Hepatocyte (in vitro differentiated cells): Measurements from ENCODE around the gene TMEM117. TPM values are rescaled to one million over a fixed set of nuclear protein-coding genes. Genes with fewer than 3 reads are reported as not detected.

Experiments
- DNase-seq: peaks from one replicate; pipeline ENCODE4 v3.0.0-alpha.2; 2016; ENCODE audit warnings: low spot score
- H2AFZ ChIP-seq: fragments of 200-600 bp; sonication (generic); 2 replicates; pipeline ENCODE4 v1.6.0; 2016; ENCODE audit warnings: antibody characterized with exemption, mild to moderate bottlenecking
- H3K27ac ChIP-seq: fragments of 200-600 bp; sonication (generic); 2 replicates; pipeline ENCODE4 v1.5.1; 2016; ENCODE audit warnings: mild to moderate bottlenecking
- H3K27me3 ChIP-seq: fragments of 200-600 bp; sonication (generic); 2 replicates; pipeline ENCODE4 v1.6.1; 2016
- H3K36me3 ChIP-seq: fragments of 200-600 bp; sonication (generic); replicated peaks from 2 replicates; pipeline ENCODE4 v1.5.1; 2016; ENCODE audit warnings: low read depth; ENCODE audit not compliant: insufficient read depth
- H3K4me1 ChIP-seq: fragments of 200-600 bp; sonication (generic); 2 replicates; pipeline ENCODE4 v1.5.1; 2016; ENCODE audit warnings: mild to moderate bottlenecking, moderate library complexity; ENCODE audit not compliant: insufficient read depth
- H3K4me2 ChIP-seq: fragments of 200-600 bp; sonication (generic); 2 replicates; pipeline ENCODE4 v1.6.0; 2016
- H3K4me3 ChIP-seq: fragments of 200-600 bp; sonication (generic); 2 replicates; pipeline ENCODE4 v1.5.1; 2016; ENCODE audit warnings: mild to moderate bottlenecking
- H3K79me2 ChIP-seq: fragments of 200-600 bp; sonication (generic); 2 replicates; pipeline ENCODE4 v1.6.0; 2017; ENCODE audit warnings: mild to moderate bottlenecking
- H3K9me2 ChIP-seq: fragments of 200-600 bp; sonication (generic); replicated peaks from 2 replicates; pipeline ENCODE4 v1.6.0; 2017; ENCODE audit warnings: mild to moderate bottlenecking; ENCODE audit not compliant: insufficient read depth
- H3K9me3 ChIP-seq: fragments of 200-600 bp; sonication (generic); 2 replicates; pipeline ENCODE4 v1.5.1; 2016; ENCODE audit warnings: low read depth, mild to moderate bottlenecking
- H4K20me1 ChIP-seq: fragments of 200-600 bp; sonication (generic); 2 replicates; pipeline ENCODE4 v1.6.0; 2016; ENCODE audit warnings: mild to moderate bottlenecking; ENCODE audit not compliant: insufficient read depth, poor library complexity, severe bottlenecking
- CTCF ChIP-seq: fragments of 200-600 bp; sonication (generic); IDR thresholded peaks from 2 replicates; pipeline ENCODE4 v1.5.1; 2016; ENCODE audit warnings: antibody characterized with exemption, mild to moderate bottlenecking; ENCODE audit not compliant: poor library complexity
- EZH2 ChIP-seq: fragments of 200-600 bp; sonication (generic); IDR thresholded peaks from 2 replicates; pipeline ENCODE4 v1.6.1; 2016; ENCODE audit warnings: antibody characterized with exemption, mild to moderate bottlenecking, borderline replicate concordance
- EZH2phosphoT487 ChIP-seq: fragments of 200-600 bp; sonication (generic); IDR thresholded peaks from one replicate; pipeline ENCODE4 v1.6.1; 2018; ENCODE audit warnings: antibody characterized with exemption, mild to moderate bottlenecking, low read depth, moderate library complexity; ENCODE audit not compliant: unreplicated experiment, severe bottlenecking
- WGBS: methylation state at CpG from one replicate; pipeline ENCODE4 v1.1.6; 2016; ENCODE audit warnings: low lambda C conversion rate; ENCODE audit errors: missing lambda C conversion rate; 5-methylcytosine and 5-hydroxymethylcytosine counted together
- polyA plus RNA-seq: library from polyadenylated mRNA; unstranded; fragments of >200 nt; fragmentation: Nextera tagmentation; extraction: Ambion mirVana; gene quantifications from 2 replicates; pipeline ENCODE4 v1.2.1, GENCODE V29; 2016
- total RNA-seq: library from RNA; depleted of rRNA; stranded (reverse); fragments of >200 nt; gene quantifications from 2 replicates; pipeline ENCODE4 v1.2.3, GENCODE V29; 2014

TMEM117 gene
- total and polyA plus RNA-seq, 2 experiments from 2014 or later: 12.4 to 47.1 TPM

DNA sequence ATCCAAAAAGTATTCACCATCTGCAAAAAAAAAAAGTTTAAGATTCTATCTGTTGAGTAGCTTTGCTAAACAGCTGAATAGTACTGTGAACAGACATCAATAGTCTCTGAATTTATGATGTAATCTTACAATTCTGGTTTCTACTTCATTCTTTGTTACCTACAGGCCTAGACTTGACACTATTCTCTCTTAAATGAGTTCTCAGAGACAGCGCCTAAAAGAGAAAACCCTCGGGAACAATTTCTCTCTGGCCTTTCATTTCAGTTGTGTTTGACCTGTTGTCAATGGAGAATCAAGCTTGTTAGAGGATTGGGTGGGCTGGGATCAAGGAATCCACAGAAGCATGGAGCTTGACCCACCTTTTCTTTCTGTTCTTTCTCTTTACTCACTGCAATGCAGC, 23.8 kb upstream of the TMEM117 start:
- Histone ChIP-seq H2AFZ (no peak overlapping the region), H3K9me2 (no peaks in the 10 kb centered on the region), H4K20me1 (no peaks in the 10 kb centered on the region), H3K4me1 (no peaks in the 10 kb centered on the region), H3K27ac (peak overlapping the region; percentile 60), H3K27me3 (peaks cover 4% of the 10 kb centered on the region), H3K36me3 (no peaks in the 10 kb centered on the region), H3K79me2 (no peaks in the 10 kb centered on the region), H3K4me3 (no peak overlapping the region), H3K9me3 (no peaks in the 10 kb centered on the region), H3K4me2 (no peak overlapping the region)
- 88% methylated on average over 2 of the region's 2 CpGs for WGBS
- no peak for DNase-seq
- no peak for TF ChIP-seq EZH2
- no peak for TF ChIP-seq EZH2phosphoT487
- TF ChIP-seq CTCF: no peak

GRCh38 chr12:43812926-43813325, 23.0 kb upstream of the TMEM117 start:
- Histone ChIP-seq H3K4me3 (no peak overlapping the region), H3K4me1 (no peaks in the 10 kb centered on the region), H3K4me2 (no peak overlapping the region), H3K27me3 (peaks cover 4% of the 10 kb centered on the region), H3K36me3 (no peaks in the 10 kb centered on the region), H3K79me2 (no peaks in the 10 kb centered on the region), H4K20me1 (no peaks in the 10 kb centered on the region), H3K9me2 (no peaks in the 10 kb centered on the region), H3K27ac (no peak overlapping the region), H2AFZ (no peak overlapping the region), H3K9me3 (no peaks in the 10 kb centered on the region)
- WGBS: 97% methylated on average over 3 of the region's 4 CpGs
- no peak for DNase-seq
- TF ChIP-seq EZH2 (no peak), EZH2phosphoT487 (no peak), CTCF (no peak)

DNA sequence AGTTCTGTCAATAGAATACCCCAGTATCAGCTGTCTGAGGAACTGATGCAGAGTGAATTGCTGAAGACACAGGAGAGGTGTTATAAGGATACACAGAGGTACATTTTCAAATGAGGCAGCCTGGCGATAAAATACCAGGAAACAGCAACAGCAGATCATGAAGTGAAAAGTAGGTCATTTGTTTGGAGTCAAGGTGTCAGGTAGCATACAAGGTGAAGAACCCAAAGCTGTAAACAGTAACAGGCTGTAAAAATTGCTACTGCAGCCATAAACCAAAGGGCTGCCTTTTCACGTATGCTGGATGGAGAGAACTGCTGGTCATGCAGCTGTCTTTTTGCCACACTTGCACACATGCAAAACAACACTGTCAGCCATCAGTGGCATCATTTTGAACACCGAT, 20.5 kb upstream of the TMEM117 start:
- Histone ChIP-seq H3K4me1 (no peaks in the 10 kb centered on the region), H3K4me3 (no peak overlapping the region), H3K36me3 (no peaks in the 10 kb centered on the region), H4K20me1 (no peaks in the 10 kb centered on the region), H3K9me3 (no peaks in the 10 kb centered on the region), H2AFZ (no peak overlapping the region), H3K9me2 (no peaks in the 10 kb centered on the region), H3K27ac (no peak overlapping the region), H3K4me2 (no peak overlapping the region), H3K79me2 (no peaks in the 10 kb centered on the region), H3K27me3 (peaks cover 4% of the 10 kb centered on the region)
- DNase-seq: no peak
- no peak for TF ChIP-seq EZH2phosphoT487
- no peak for TF ChIP-seq CTCF
- TF ChIP-seq EZH2: no peak
- 65% methylated on average over 3 of the region's 3 CpGs for WGBS

DNA sequence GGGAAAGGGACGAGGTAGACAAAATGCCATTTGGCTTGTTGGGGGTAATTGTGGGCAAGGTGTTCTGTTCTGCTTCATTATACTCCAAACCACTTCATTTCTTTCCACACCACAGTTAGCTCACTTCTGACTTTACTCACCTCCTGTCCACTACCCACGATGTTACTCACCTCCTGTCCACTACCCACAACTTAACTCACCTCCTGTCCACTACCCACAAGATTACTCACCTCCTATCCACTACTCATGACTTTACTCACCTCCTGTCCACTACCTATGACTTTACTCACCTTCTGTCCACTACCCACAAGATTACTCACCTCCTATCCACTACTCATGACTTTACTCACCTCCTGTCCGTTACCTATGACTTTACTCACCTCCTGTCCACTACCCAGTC, 19.7 kb upstream of the TMEM117 start:
- Histone ChIP-seq H3K4me2 (no peak overlapping the region), H3K79me2 (no peaks in the 10 kb centered on the region), H2AFZ (no peak overlapping the region), H3K9me3 (no peaks in the 10 kb centered on the region), H3K27me3 (peaks cover 4% of the 10 kb centered on the region), H3K4me3 (no peak overlapping the region), H3K27ac (no peak overlapping the region), H3K9me2 (no peaks in the 10 kb centered on the region), H3K36me3 (no peaks in the 10 kb centered on the region), H3K4me1 (no peaks in the 10 kb centered on the region), H4K20me1 (no peaks in the 10 kb centered on the region)
- no peak for DNase-seq
- 90% methylated on average over 3 of the region's 3 CpGs for WGBS
- no peak for TF ChIP-seq EZH2phosphoT487
- TF ChIP-seq EZH2: no peak
- TF ChIP-seq CTCF: no peak
